Fibroblast of villous mesenchyme (primary cell): ENCODE results near the gene TXNRD3. TPM values are rescaled to one million over a fixed set of nuclear protein-coding genes. Genes with fewer than 3 reads are reported as not detected.

Experiments
- DNase-seq: peaks from one replicate; pipeline ENCODE4 v3.0.0-alpha.2; 2010; ENCODE audit warnings: low read depth
- H3K4me3 ChIP-seq: 2 replicates; pipeline ENCODE4 v1.5.1; 2011; ENCODE audit warnings: low read depth, mild to moderate bottlenecking, low read length
- CTCF ChIP-seq: IDR thresholded peaks from 2 replicates; pipeline ENCODE4 v1.5.1; 2012; ENCODE audit warnings: low read depth, mild to moderate bottlenecking, low read length; ENCODE audit not compliant: insufficient read depth
- small RNA-seq: library from RNA; depleted of rRNA; stranded (forward); fragments of <200 nt; gene quantifications from one replicate; pipeline ENCODE3, GENCODE V24; 2012
- total RNA-seq: library from RNA; depleted of rRNA; stranded (reverse); fragments of >200 nt; gene quantifications from 2 replicates; pipeline ENCODE4 v1.2.3, GENCODE V29; 2012

The TXNRD3 gene
- total RNA-seq, 1 donor = 13.4 TPM

GRCh38 chr3:126567696-126568438 lies 87.1 kb downstream of the TXNRD3 start:
- peak; percentile 3 for TF ChIP-seq CTCF

GRCh38 chr3:126562737-126563276 lies 92.1 kb downstream of the TXNRD3 start:
- no peak overlapping the region for H3K4me3 ChIP-seq
- DNase-seq = no peak
- no peak for TF ChIP-seq CTCF

More at GRCh38 chr3:126567696-126568438, 87.1 kb downstream of the TXNRD3 start:
- DNase-seq = no peak
- no peak overlapping the region for H3K4me3 ChIP-seq

- no peak for TF ChIP-seq CTCF
- DNase-seq = no peak
- no peak within 1 kb of the TSS for H3K4me3 ChIP-seq
Measured at GRCh38 chr3:126558336-126559071, 96.4 kb downstream of the TXNRD3 start, which contains the start of gene C3orf22. TSS of gene C3orf22 (minus strand) at chr3:126558932. CDS start at chr3:126553390, 5,542 bp downstream.

GRCh38 chr3:126557761-126558160 lies 97.2 kb downstream of the TXNRD3 start:
- DNase-seq = no peak
- TF ChIP-seq CTCF = no peak
- no peak overlapping the region for H3K4me3 ChIP-seq

GRCh38 chr3:126557415-126557745 lies 97.5 kb downstream of the TXNRD3 start:
- no peak overlapping the region for H3K4me3 ChIP-seq
- no peak for TF ChIP-seq CTCF
- DNase-seq = no peak

Small RNA genes lying within 50 kb of the gene (small RNA-seq; reads per million reads assigned to genes)
- not detected for gene RNA5SP138

Other genes with a start within 250 kb of the TXNRD3 start
- gene ZXDC, start 179.2 kb downstream of the TXNRD3 start, total RNA-seq = 17.7 TPM in 2 replicates
- gene UROC1, start 137.4 kb downstream of the TXNRD3 start, total RNA-seq = under 0.01 TPM in 1 of 2 replicates, not detected in the other
- not detected in 2 replicates for gene CHST13, start 131.0 kb downstream of the TXNRD3 start, total RNA-seq
- not detected in 2 replicates for gene C3orf22, start 96.2 kb downstream of the TXNRD3 start, total RNA-seq
- gene CHCHD6, start 49.1 kb upstream of the TXNRD3 start, total RNA-seq = 9.1 and 15.5 TPM in 2 replicates